ENCODE measurements around the gene MAB21L2.
A peak's percentile ranks its signal among the peaks of the same experiment; 100 is the strongest.

DNA sequence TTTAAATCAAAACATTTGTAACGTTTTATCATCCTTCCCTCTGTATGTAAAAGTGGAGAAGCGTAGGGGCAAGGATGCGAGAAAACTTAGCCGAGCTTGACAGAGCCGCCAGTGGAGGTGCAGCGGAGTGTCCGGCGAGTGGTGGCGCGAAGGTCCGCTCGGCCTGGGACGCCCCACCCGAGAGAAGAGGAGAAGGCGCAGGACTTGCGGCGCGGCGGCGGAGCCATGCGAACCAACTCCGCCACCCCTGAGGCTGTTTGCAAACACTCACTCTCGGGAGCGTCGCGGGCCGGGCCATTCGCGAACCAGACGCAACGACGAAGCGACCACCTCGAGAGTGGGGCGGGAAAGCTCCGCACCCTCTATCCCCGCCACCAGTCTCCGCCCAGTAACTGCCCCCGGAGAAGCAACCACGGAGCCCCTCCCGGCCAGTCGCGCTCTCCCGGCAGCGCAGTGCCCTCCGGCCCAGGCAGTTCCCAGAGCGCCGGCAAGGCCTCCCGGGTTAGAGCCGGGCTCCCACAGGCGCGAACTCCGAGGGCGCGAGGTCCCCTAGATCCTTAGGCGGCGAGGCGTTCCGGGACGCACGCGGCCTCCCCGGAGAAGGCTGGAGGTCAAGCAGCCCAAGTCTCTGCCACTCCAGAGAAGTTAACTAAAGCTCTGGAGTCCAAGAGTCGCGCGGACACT lies 2.3 kb upstream of the MAB21L2 start:
- TF ChIP-seq, protein P1, sequence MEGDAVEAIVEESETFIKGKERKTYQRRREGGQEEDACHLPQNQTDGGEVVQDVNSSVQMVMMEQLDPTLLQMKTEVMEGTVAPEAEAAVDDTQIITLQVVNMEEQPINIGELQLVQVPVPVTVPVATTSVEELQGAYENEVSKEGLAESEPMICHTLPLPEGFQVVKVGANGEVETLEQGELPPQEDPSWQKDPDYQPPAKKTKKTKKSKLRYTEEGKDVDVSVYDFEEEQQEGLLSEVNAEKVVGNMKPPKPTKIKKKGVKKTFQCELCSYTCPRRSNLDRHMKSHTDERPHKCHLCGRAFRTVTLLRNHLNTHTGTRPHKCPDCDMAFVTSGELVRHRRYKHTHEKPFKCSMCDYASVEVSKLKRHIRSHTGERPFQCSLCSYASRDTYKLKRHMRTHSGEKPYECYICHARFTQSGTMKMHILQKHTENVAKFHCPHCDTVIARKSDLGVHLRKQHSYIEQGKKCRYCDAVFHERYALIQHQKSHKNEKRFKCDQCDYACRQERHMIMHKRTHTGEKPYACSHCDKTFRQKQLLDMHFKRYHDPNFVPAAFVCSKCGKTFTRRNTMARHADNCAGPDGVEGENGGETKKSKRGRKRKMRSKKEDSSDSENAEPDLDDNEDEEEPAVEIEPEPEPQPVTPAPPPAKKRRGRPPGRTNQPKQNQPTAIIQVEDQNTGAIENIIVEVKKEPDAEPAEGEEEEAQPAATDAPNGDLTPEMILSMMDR (IDR thresholded peaks at IDR 0.05; ENCODE audit: control extremely low read depth in 1 of 3, insufficient read depth in 1 of 3, low read depth in 1 of 3, low read length in 3 of 3) = no peak
- TF ChIP-seq POLR2A (IDR thresholded peaks at IDR 0.05; ENCODE audit: control extremely low read depth in 1 of 2, low read depth in 2 of 2, low read length in 2 of 2) = no peak
- no peak for TF ChIP-seq SP1 (IDR thresholded peaks at IDR 0.05; ENCODE audit: low read depth, low read length)
- no peak for TF ChIP-seq TCF12 (IDR thresholded peaks at IDR 0.05; ENCODE audit: low read depth, low read length)
- TF ChIP-seq, protein P2, sequence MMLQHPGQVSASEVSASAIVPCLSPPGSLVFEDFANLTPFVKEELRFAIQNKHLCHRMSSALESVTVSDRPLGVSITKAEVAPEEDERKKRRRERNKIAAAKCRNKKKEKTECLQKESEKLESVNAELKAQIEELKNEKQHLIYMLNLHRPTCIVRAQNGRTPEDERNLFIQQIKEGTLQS (IDR thresholded peaks at IDR 0.05; ENCODE audit: insufficient read depth, low read depth, low read length) = no peak
- TF ChIP-seq, protein P3, sequence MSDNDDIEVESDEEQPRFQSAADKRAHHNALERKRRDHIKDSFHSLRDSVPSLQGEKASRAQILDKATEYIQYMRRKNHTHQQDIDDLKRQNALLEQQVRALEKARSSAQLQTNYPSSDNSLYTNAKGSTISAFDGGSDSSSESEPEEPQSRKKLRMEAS (IDR thresholded peaks at IDR 0.05) = peak; percentile 53; the same call in 1 of the 2 replicates
- TF ChIP-seq SIN3A (conservative IDR thresholded peaks at IDR 0.05 in 1 of 2, IDR thresholded peaks at IDR 0.05 in 1 of 2; ENCODE audit: low read depth in 1 of 2, low read length in 2 of 2) = peak in 1 of 2 experiments; percentile 56; a peak in 1 of 4 replicates
- peak; percentile 84 for TF ChIP-seq RBBP5 (IDR thresholded peaks at IDR 0.05; ENCODE audit: borderline replicate concordance, low read depth, low read length)
- no peak for TF ChIP-seq TAF1 (IDR thresholded peaks at IDR 0.05; ENCODE audit: low read depth, low read length)
- TF ChIP-seq JUND (IDR thresholded peaks at IDR 0.05; ENCODE audit: low read length) = no peak
